Vagina (tissue), 2 donors: Measurements from ENCODE around the gene MINDY3. TPM values are rescaled to one million over a fixed set of nuclear protein-coding genes. Genes with fewer than 3 reads are reported as not detected.
A peak's percentile ranks its signal among the peaks of the same experiment; 100 is the strongest.
"Not testable (repeated sequence)": the region's sequence is repeated elsewhere in the genome, so short reads cannot be mapped to it uniquely, and the experiment has no call there.

Experiments
- DNase-seq, 2 donors: peaks; one replicate each; pipeline ENCODE4 v3.0.0-alpha.2; 2017; ENCODE audit errors: extremely low spot score in 2 of 2
- H3K27ac ChIP-seq: fragments of 200-600 bp; sonication (generic); one replicate; pipeline ENCODE4 v1.5.1; 2019
- H3K27me3 ChIP-seq: fragments of 200-600 bp; sonication (generic); one replicate; pipeline ENCODE4 v1.5.1; 2019
- H3K36me3 ChIP-seq, 2 donors: fragments of 200-600 bp; sonication (generic); one replicate each; pipeline ENCODE4 v1.5.1; 2017 to 2019
- H3K4me1 ChIP-seq: fragments of 200-600 bp; sonication (generic); one replicate; pipeline ENCODE4 v1.5.1; 2019
- H3K4me3 ChIP-seq, 2 donors: fragments of 200-600 bp; sonication (generic); 1 replicate in 1 of 2; 2 replicates in 1 of 2; pipeline ENCODE4 v1.5.1; 2016 to 2019
- H3K9me3 ChIP-seq: fragments of 200-600 bp; sonication (generic); one replicate; pipeline ENCODE4 v1.5.1; 2019
- POLR2A ChIP-seq, 2 donors: fragments of 450-650 bp; IDR thresholded peaks; one replicate each; pipeline ENCODE4 v1.6.1; 2017; ENCODE audit warnings: antibody characterized with exemption in 2 of 2, mild to moderate bottlenecking in 2 of 2, moderate library complexity in 2 of 2
- POLR2AphosphoS5 ChIP-seq, 2 donors: sonication (generic); formaldehyde crosslinking; IDR thresholded peaks; one replicate each; pipeline ENCODE4 v1.9.0; 2017; ENCODE audit warnings: antibody characterized with exemption in 2 of 2, mild to moderate bottlenecking in 2 of 2, low read depth in 1 of 2; ENCODE audit not compliant: insufficient read depth in 1 of 2
- intact Hi-C: fragments of 100-400 bp; cut with DNase I; formaldehyde crosslinking; loops from one replicate; pipeline ENCODE4 v1.15.1; 2023
- total RNA-seq: library from RNA; depleted of rRNA; stranded (reverse); fragments of >200 nt; gene quantifications from one replicate; pipeline ENCODE4 v1.2.3, GENCODE V29; 2016
- TF ChIP-seq, protein P1 (sequence below), 3 experiments: fragments of 450-650 bp in 2 of 3; fragments of 200-600 bp in 1 of 3; sonication (generic) in 1 of 3; IDR thresholded peaks; one replicate each; pipeline ENCODE4 v1.5.1; 2017 to 2019; ENCODE audit warnings: antibody characterized with exemption in 3 of 3, mild to moderate bottlenecking in 2 of 3, moderate library complexity in 2 of 3

Gene MINDY3
- total RNA-seq, 1 donor from 2014 or later: 25.0 TPM

DNA sequence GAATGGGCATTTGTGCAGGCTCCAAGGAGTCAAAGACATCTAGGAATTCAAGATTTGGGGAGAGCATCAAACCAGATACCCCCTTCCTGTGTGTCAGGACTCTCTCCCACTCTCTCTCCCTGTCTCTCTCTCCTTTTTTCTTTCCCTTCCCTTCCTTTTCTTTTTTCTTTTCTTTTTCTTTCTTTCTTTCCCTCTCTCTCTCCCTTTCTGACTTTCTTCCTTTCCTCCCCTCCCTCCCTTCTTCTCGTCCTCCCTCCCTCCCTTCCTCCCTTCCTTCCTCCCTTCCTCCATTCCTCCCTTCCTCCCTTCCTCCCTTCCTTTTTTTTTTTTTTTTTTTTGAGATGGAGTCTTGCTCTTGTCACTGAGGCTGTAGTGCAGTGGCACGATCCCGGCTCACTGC is 24.1 kb upstream of the MINDY3 start:
- intact Hi-C loops: no loop called here
- H3K9me3 ChIP-seq: no peaks in the 10 kb centered on the region
- no peak overlapping the region for H3K4me3 ChIP-seq
- no peak overlapping the region for H3K27ac ChIP-seq
- H3K27me3 ChIP-seq: no peaks in the 10 kb centered on the region
- no peak for DNase-seq
- H3K4me1 ChIP-seq: no peaks in the 10 kb centered on the region
- TF ChIP-seq POLR2A (IDR thresholded peaks at IDR 0.05): no peak
- TF ChIP-seq, protein P1, sequence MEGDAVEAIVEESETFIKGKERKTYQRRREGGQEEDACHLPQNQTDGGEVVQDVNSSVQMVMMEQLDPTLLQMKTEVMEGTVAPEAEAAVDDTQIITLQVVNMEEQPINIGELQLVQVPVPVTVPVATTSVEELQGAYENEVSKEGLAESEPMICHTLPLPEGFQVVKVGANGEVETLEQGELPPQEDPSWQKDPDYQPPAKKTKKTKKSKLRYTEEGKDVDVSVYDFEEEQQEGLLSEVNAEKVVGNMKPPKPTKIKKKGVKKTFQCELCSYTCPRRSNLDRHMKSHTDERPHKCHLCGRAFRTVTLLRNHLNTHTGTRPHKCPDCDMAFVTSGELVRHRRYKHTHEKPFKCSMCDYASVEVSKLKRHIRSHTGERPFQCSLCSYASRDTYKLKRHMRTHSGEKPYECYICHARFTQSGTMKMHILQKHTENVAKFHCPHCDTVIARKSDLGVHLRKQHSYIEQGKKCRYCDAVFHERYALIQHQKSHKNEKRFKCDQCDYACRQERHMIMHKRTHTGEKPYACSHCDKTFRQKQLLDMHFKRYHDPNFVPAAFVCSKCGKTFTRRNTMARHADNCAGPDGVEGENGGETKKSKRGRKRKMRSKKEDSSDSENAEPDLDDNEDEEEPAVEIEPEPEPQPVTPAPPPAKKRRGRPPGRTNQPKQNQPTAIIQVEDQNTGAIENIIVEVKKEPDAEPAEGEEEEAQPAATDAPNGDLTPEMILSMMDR (IDR thresholded peaks at IDR 0.05): no peak
- TF ChIP-seq POLR2AphosphoS5 (IDR thresholded peaks at IDR 0.05; ENCODE audit: insufficient read depth in 1 of 2, low read depth in 1 of 2): no peak
- no peaks in the 10 kb centered on the region for H3K36me3 ChIP-seq

DNA sequence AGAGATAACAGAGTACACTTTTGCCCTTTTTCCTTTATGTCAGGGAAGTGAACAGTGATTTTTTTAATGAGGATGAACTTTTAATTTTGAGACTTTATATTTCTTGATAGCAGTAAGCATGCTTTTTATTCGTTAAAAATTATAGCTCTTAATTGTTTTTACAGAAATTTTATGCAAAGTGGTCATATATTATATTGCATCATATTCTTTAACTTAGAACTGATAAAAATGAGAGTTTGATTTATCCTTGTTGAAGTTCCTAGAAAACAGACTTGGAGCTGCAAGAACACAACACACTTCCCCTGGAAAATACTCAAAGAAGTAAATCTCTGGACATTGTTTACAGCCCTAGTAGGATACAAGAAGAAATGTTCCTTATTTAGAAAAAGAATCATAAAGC is 21.2 kb upstream of the MINDY3 start:
- TF ChIP-seq POLR2AphosphoS5 (IDR thresholded peaks at IDR 0.05; ENCODE audit: insufficient read depth in 1 of 2, low read depth in 1 of 2) (no peak), POLR2A (IDR thresholded peaks at IDR 0.05) (no peak)
- TF ChIP-seq, protein P1 (IDR thresholded peaks at IDR 0.05): no peak

DNA sequence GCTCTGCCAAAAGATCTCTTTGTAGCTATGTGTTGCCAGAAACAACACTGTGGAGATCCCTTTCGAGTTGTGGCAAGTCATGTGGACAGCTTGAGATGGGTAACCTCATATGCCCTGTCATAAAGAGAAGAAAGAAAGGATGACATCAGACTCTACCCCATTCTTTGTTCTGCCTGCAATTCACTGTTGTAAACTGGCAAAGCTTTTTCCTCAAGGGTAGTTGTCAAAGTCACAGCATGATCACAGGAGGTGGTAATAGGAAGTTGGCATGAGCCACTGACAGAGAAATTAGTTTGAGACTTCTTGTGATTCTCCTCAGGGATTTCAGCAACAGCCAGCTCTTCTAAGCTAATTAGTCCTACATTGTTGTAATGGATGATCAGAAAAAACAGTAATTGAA is 19.4 kb upstream of the MINDY3 start:
- DNase-seq: no peak
- Histone ChIP-seq H3K4me1 (no peaks in the 10 kb centered on the region), H3K27ac (no peak overlapping the region), H3K4me3 (no peak overlapping the region), H3K9me3 (no peaks in the 10 kb centered on the region), H3K27me3 (no peaks in the 10 kb centered on the region), H3K36me3 (no peaks in the 10 kb centered on the region)
- intact Hi-C loops: no loop called here
- TF ChIP-seq POLR2A (IDR thresholded peaks at IDR 0.05) (no peak), POLR2AphosphoS5 (IDR thresholded peaks at IDR 0.05; ENCODE audit: insufficient read depth in 1 of 2, low read depth in 1 of 2) (no peak)
- TF ChIP-seq, protein P1 (IDR thresholded peaks at IDR 0.05): no peak

More for the DNA sequence above, 21.2 kb upstream of the MINDY3 start:
- intact Hi-C loops: no loop called here
- Histone ChIP-seq H3K9me3 (no peaks in the 10 kb centered on the region), H3K27ac (no peak overlapping the region), H3K36me3 (no peaks in the 10 kb centered on the region), H3K4me3 (no peak overlapping the region), H3K4me1 (no peaks in the 10 kb centered on the region), H3K27me3 (no peaks in the 10 kb centered on the region)
- no peak for DNase-seq

DNA sequence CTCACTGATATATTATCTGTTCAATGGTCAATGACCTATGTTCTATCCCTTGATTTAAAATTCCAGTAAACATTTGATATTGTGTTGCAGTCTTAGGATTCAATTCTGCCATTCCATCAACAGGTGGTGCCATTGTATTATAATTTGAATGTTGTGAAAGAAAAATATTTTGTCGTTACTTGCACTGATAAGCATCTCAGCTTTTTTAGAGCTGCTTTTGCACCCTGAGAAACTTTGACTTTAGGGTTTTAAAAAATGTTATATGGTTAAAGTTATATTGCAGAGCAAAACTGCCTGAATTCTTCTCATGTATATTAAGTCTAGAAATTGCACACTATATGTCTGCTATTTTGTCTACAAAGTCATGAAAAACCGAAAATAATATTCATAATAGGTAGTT is 18.8 kb upstream of the MINDY3 start:
- no peaks in the 10 kb centered on the region for H3K27me3 ChIP-seq
- H3K9me3 ChIP-seq: no peaks in the 10 kb centered on the region
- H3K27ac ChIP-seq: no peak overlapping the region
- TF ChIP-seq POLR2A (IDR thresholded peaks at IDR 0.05) (no peak), POLR2AphosphoS5 (IDR thresholded peaks at IDR 0.05; ENCODE audit: insufficient read depth in 1 of 2, low read depth in 1 of 2) (no peak)
- TF ChIP-seq, protein P1 (IDR thresholded peaks at IDR 0.05): peak; percentile 30 to 48 (median 41)
- no peak for DNase-seq
- H3K36me3 ChIP-seq: no peaks in the 10 kb centered on the region
- no peak overlapping the region for H3K4me3 ChIP-seq
- intact Hi-C loops: no loop called here
- no peaks in the 10 kb centered on the region for H3K4me1 ChIP-seq

DNA sequence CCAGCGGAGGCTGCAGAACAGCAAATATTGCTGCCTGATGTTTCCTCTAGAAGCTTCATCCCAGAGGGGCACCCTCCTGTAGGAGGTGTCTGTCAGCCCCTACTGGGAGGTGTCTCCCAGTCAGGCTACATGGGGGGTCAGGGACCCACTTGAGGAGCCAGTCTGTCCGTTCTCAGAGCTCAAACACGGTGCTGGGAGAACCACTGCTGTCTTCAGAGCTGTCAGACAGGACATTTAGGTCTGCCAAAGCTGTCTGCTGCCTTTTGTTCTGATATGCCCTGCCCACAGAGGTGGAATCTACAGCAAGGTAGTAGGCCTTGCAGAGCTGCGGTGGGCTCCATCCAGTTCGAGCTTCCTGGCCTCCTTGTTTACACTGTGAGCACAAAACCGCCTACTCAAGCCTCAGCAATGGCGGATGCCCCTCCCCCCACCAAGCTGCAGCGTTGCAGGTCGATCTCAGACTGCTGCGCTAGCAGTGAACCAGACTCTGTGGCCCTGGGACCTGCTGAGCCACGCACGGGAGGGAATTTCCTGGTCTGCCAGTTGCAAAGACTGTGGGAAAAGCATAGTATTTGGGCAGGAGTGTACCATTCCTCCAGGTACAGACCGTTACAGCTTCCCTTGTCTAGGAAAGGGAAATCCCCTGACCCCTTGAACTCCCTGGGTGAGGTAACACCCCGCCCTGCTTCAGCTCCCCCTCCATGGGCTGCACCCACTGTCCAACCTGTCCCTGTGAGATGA is 17.7 kb upstream of the MINDY3 start:
- no peak overlapping the region for H3K4me3 ChIP-seq
- intact Hi-C loops: no loop called here

DNA sequence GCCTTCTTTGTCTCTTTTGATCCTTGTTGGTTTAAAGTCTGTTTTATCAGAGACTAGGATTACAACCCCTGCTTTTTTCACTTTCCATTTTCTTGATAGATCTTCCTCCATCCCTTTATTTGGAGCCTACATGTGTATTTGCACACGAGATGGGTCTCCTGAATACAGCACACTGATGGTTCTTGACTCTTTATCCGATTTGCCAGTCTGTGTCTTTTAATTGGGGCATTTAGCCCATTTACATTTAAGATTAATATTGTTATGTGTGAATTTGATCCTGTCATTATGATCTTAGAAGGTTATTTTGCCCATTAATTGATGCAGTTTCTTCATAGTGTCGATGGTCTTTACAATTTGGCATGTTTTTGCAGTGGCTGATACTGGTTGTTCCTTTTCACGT is 16.0 kb upstream of the MINDY3 start:
- intact Hi-C loops, H3K4me1 ChIP-seq, H3K27ac ChIP-seq, H3K27me3 ChIP-seq, H3K4me3 ChIP-seq, H3K9me3 ChIP-seq, DNase-seq, H3K36me3 ChIP-seq: not testable (repeated sequence)

More for the DNA sequence above, 17.7 kb upstream of the MINDY3 start:
- TF ChIP-seq POLR2AphosphoS5 (IDR thresholded peaks at IDR 0.05; ENCODE audit: insufficient read depth in 1 of 2, low read depth in 1 of 2) (no peak), POLR2A (IDR thresholded peaks at IDR 0.05) (no peak)
- TF ChIP-seq, protein P1 (IDR thresholded peaks at IDR 0.05): no peak
- H3K36me3 ChIP-seq: no peaks in the 10 kb centered on the region
- no peak for DNase-seq
- H3K27ac ChIP-seq: no peak overlapping the region
- H3K27me3 ChIP-seq: no peaks in the 10 kb centered on the region
- H3K9me3 ChIP-seq: no peaks in the 10 kb centered on the region
- H3K4me1 ChIP-seq: no peaks in the 10 kb centered on the region

DNA sequence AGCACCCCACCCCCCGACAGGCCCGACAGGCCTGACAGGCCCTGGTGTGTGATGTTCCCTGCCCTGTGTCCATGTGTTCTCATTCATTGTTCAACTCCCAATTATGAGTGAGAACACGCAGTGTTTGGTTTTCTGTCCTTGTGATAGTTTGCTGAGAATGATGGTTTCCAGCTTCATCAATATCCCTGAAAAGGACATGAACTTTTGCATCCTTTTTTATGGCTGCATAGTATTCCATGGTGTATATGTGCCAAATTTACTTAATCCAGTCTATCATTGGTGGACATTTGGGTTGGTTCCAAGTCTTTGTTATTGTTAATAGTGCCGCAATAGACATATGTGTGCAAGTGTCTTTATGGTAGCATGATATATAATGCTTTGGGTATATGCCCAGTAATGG is 12.3 kb upstream of the MINDY3 start:
- DNase-seq, H3K36me3 ChIP-seq, H3K27ac ChIP-seq, H3K4me3 ChIP-seq, H3K27me3 ChIP-seq, H3K4me1 ChIP-seq, intact Hi-C loops, H3K9me3 ChIP-seq: not testable (repeated sequence)
